ENCODE data around the gene MARCHF10. TPM values are rescaled to one million over a fixed set of nuclear protein-coding genes. Genes with fewer than 3 reads are reported as not detected.
"Not testable (repeated sequence)": the region's sequence is repeated elsewhere in the genome, so short reads cannot be mapped to it uniquely, and the experiment has no call there.

Gene MARCHF10
- total RNA-seq, 1 donor from 2014 or later: 0.60 TPM

- no peak for DNase-seq (ENCODE audit: low read depth)
Measured at GRCh38 chr17:62786646-62787045, 21.5 kb downstream of the MARCHF10 start.

DNA sequence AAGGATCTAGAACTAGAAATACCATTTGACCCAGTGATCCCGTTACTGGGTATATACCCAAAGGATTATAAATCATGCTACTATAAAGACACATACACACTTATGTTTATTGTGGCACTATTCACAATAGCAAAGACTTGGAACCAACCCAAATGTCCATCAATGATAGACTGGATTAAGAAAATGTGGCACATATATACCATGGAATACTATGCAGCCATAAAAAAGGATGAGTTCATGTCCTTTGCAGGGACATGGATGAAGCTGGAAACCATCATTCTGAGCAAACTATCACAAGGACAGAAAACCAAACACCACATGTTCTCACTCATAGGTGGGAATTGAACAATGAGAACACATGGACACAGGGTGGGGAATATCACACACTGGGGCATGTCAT lies 22.1 kb downstream of the MARCHF10 start:
- DNase-seq (ENCODE audit: low read depth): not testable (repeated sequence)

DNA sequence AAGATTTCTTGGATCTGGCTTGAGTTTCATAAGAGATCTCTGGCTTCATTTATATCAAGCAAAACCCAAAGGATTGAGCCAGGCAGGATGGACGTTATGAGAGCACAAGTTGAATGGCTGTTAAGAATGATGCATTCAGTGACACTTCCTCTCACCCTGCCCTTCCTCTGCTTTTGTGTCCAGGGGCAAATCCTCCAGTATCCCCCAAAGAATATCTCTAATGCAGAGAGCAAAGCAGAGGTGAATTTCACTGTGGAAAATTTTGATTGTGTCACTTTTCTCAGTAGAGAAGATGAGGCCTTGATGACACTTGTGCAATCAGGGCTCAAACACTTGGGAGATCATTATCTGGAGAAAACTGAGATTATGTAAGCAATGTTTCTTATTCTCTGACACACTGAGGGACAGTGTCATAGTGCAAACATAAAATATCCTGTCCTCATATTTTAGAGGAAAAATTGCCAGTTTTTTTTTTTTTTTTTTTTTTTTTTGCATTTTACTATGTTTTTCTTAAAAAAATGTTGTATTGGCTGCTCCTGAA lies 25.3 kb downstream of the MARCHF10 start:
- no peak for DNase-seq (ENCODE audit: low read depth)

- DNase-seq (ENCODE audit: low read depth): peak; percentile 60
Measured at GRCh38 chr17:62781831-62782251, 26.3 kb downstream of the MARCHF10 start.

DNA sequence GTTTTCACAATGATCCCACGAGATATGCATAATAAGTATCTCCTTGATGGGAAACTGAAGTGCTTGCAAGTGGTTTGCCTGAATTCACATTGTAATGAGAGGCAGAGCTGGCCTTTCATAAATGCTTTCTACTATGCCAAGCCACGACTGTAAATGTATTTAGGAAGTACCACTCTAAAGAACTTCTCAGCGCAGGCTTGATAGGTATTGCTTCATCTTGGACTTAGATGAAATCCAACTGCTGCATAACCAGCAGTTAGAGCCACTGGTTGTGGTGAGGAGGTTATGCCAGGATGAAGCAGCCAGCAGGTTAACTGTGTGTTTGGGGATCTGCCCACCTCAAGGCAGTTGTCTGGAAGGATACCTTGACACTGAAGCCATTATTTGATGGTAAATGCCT lies 26.8 kb downstream of the MARCHF10 start:
- peak; percentile 44 for DNase-seq (ENCODE audit: low read depth)

DNA sequence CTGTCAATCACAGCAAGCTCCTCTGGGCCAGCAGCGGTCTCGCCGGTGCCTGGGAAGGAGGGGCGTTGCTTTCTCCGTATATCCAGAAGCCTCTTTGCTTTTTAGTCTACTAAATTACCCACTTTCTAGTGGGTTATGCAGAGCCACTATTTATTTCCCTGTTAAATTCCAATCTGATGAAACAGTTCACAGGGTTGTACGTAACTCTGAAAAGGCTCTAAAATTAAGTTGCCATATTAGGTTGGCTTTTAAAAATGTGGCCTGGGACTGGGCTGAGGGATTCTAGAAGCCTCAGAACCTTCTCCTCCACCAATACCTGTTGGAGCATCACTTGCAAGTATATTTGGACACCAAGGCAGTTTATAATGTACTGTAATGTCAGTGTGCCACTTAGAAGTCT lies 27.2 kb downstream of the MARCHF10 start:
- peak; percentile 71 for DNase-seq (ENCODE audit: low read depth)

GRCh38 chr17:62780269-62780668 lies 27.8 kb downstream of the MARCHF10 start:
- DNase-seq (ENCODE audit: low read depth): peak; percentile 73

- DNase-seq (ENCODE audit: low read depth): peak; percentile 92
Measured at GRCh38 chr17:62778990-62779681, 29.0 kb downstream of the MARCHF10 start.

GRCh38 chr17:62775876-62776275 lies 32.2 kb downstream of the MARCHF10 start:
- no peak for DNase-seq (ENCODE audit: low read depth)

DNA sequence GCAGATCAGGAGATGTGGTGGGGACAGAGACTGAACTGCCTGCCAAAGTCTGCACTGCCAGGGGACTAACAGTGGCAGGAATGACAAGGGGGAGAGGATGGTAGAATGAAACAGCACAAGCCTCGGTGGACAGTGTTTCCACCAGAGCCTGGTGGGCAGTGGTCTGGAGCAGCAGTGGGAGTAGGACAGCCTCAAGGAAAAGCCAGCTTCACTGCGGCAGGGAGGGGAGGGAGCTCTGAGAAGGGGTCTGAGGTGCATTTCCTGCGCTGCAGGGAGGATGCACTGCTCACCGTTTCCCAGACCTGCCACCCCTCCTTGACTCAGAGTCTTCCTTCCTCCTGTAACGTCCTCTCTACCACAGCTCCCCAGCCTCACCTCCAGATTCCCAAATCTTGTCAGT lies 33.8 kb downstream of the MARCHF10 start:
- no peak for DNase-seq (ENCODE audit: low read depth)

GRCh38 chr17:62767997-62768396 lies 40.1 kb downstream of the MARCHF10 start:
- no peak for DNase-seq (ENCODE audit: low read depth)

DNA sequence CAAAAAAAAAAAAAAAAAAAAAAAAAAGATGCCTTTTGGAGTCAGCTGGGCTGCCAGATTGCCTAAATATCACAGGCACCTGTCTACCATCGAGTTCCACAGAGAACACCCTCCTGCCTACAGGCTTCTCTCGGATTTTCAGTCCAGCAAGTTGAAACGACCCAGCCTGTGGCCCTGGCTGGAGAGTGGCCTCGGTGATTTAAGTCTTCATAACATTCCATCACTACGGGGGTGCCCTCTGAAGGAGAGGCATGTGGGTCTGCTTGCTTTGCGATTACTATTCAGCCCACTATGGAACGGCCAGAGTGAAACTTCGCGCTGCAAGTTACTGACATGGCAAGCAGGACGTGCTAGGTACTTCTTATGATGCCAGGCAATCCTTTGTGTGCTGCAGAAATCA lies 42.8 kb downstream of the MARCHF10 start:
- no peak for DNase-seq (ENCODE audit: low read depth)

GRCh38 chr17:62763891-62764600 lies 44.1 kb downstream of the MARCHF10 start:
- no peak for DNase-seq (ENCODE audit: low read depth)

DNA sequence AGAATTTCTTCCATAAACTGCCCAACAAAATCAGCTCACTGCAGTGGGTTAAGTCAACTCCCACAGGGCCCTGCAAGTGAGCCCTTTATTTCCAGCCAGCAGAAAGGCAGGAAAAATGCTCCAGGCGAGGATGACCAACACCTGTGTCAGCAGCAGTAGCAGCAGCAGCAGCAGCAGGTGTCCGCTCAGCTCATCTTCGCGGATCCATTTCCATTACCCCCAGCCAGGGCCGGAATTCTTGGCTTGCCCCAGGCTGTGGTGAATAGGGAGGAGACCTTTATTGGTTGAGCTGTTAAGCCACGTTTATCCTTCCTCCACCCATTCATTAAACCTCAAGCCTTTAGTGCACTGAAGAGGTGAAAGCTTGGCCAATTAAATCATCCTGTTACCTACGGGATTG lies 46.2 kb downstream of the MARCHF10 start:
- DNase-seq (ENCODE audit: low read depth): peak; percentile 50

GRCh38 chr17:62760945-62761267 lies 47.2 kb downstream of the MARCHF10 start:
- peak; percentile 26 for DNase-seq (ENCODE audit: low read depth)

GRCh38 chr17:62760059-62760944 lies 47.8 kb downstream of the MARCHF10 start:
- peak; percentile 61 for DNase-seq (ENCODE audit: low read depth)

DNA sequence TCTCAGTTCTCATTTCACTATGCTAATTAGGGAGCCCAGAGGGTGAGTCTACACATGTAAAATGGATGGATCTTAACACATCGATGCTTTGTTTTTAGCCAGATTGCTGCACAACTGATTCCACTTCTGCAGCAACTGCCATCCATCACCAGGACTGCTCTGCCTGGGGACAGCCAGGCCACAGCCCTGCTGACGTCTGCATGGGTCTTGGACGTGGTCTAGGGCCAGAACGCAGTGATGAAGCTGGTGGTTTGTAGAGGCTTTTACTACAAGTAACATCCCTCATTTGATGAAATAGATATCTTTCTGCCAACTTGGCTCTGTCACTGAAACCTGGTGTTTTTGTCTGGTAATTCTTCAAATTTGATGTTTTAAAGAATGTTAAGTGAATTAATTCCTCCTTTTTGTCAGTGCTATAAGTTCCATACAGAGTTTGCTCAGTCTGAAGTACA lies 50.6 kb downstream of the MARCHF10 start:
- no peak for DNase-seq (ENCODE audit: low read depth)

DNA sequence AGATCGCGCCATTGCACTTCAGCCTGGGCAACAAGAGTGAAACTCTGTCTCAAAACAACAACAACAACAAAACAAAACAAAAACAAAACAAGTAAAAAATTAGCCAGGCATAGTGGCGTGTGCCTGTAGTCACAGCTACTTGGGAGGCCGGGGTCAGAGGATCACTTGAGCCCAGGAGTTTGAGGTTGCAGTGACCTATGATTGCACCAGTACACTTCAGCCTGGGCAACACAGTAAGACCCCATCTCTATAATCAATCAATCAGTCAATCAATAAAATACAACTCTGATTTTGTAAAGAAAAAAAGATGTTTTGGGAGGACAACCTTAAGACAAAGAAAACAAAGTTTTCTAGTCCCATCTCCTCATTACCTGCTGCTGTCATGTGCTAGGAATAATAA lies 51.9 kb downstream of the MARCHF10 start:
- DNase-seq (ENCODE audit: low read depth): no peak

DNA sequence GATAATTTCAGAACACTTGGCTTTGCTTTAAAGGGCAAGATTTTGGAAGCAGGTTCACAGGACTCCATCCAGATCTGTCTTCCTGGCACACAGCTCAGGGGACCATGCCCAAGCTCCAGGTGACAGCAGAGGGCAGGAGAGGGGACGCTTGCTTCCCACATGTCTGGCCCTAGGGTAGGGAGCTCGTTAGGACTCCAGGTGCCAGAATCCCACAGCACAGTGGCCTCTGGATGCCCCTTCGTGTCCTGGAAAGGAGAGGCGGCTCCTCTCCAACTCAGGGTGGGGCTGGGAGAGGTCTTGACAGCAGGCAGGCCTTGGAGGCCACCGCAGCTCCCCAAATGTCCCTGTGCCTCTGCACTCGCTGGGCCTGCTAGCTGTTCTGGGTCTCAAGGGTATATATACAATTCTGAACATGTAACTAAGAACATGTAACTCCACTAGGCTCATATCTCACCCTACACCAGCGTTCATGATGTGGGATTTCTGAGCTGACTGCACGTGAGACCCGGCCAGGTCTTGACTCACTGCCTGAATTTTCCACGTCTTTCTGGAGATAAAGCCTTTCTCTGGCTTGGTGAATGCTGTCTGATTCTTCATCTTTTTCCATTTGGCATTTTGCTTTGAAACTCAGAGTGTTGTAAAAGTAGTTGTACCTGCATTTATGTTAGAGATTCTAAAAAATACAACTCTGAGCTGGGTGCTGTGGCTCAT lies 52.8 kb downstream of the MARCHF10 start:
- DNase-seq (ENCODE audit: low read depth): no peak

- no peak for DNase-seq (ENCODE audit: low read depth)
Measured at GRCh38 chr17:62754631-62755030, 53.5 kb downstream of the MARCHF10 start.

GRCh38 chr17:62753562-62753961 lies 54.6 kb downstream of the MARCHF10 start:
- no peak for DNase-seq (ENCODE audit: low read depth)
